ENCODE results near the gene CREG2. TPM values are rescaled to one million over a fixed set of nuclear protein-coding genes. Genes with fewer than 3 reads are reported as not detected.

Gene CREG2
- polyA plus RNA-seq, 1 donor from 2014 or later, result 1.2 TPM

GRCh38 chr2:101410746-101411145, 23.4 kb upstream of the CREG2 start:
- H3K27ac ChIP-seq (ENCODE audit: low read length), result no peak overlapping the region
- no peak overlapping the region for H3K9ac ChIP-seq (ENCODE audit: low read length)
- no peaks in the 10 kb centered on the region for H3F3A ChIP-seq (ENCODE audit: insufficient read depth, low read length, poor library complexity, severe bottlenecking)
- H3K27me3 ChIP-seq (ENCODE audit: insufficient read depth, low read depth, low read length), result no peaks in the 10 kb centered on the region
- H3K36me3 ChIP-seq (ENCODE audit: insufficient read depth, low read length), result no peaks in the 10 kb centered on the region
- no peaks in the 10 kb centered on the region for H3K79me2 ChIP-seq (replicated peaks; ENCODE audit: insufficient read depth, low read length)
- H3K9me3 ChIP-seq (ENCODE audit: low read length), result no peaks in the 10 kb centered on the region
- H4K20me1 ChIP-seq (ENCODE audit: insufficient read depth), result no peaks in the 10 kb centered on the region
- no peak overlapping the region for H3K4me3 ChIP-seq (ENCODE audit: low read length)
- no peaks in the 10 kb centered on the region for H3K9me2 ChIP-seq (ENCODE audit: insufficient read depth, low read length)
- H2AFZ ChIP-seq (ENCODE audit: low read depth, low read length), result no peak overlapping the region
- TF ChIP-seq CTCF (IDR thresholded peaks at IDR 0.05; ENCODE audit: poor library complexity, severe bottlenecking), result no peak
- no peak for TF ChIP-seq MXI1 (conservative IDR thresholded peaks at IDR 0.05; ENCODE audit: poor library complexity, severe bottlenecking)
- TF ChIP-seq TAF1 (IDR thresholded peaks at IDR 0.05; ENCODE audit: low read depth), result no peak
- no peak for TF ChIP-seq POLR2AphosphoS5 (IDR thresholded peaks at IDR 0.05)
- TF ChIP-seq EZH2 (IDR thresholded peaks at IDR 0.05; ENCODE audit: borderline replicate concordance, insufficient read depth, low read length, poor library complexity, severe bottlenecking), result no peak
- no peak for TF ChIP-seq RAD21 (conservative IDR thresholded peaks at IDR 0.05)
- no peak for TF ChIP-seq REST (IDR thresholded peaks at IDR 0.05; ENCODE audit: borderline replicate concordance)
- TF ChIP-seq SMC3 (conservative IDR thresholded peaks at IDR 0.05; ENCODE audit: poor library complexity), result no peak
- no peak for TF ChIP-seq EP300 (conservative IDR thresholded peaks at IDR 0.05; ENCODE audit: poor library complexity, severe bottlenecking)
- no peak overlapping the region for H3K4me2 ChIP-seq (ENCODE audit: low read length)

- Histone ChIP-seq H3K9me3 (ENCODE audit: low read length) (no peaks in the 10 kb centered on the region), H3F3A (ENCODE audit: insufficient read depth, low read length, poor library complexity, severe bottlenecking) (no peaks in the 10 kb centered on the region), H3K9ac (ENCODE audit: low read length) (no peak overlapping the region), H3K36me3 (ENCODE audit: insufficient read depth, low read length) (no peaks in the 10 kb centered on the region), H3K27ac (ENCODE audit: low read length) (no peak overlapping the region), H4K20me1 (ENCODE audit: insufficient read depth) (no peaks in the 10 kb centered on the region), H3K9me2 (ENCODE audit: insufficient read depth, low read length) (no peaks in the 10 kb centered on the region), H3K4me3 (ENCODE audit: low read length) (no peak overlapping the region), H2AFZ (ENCODE audit: low read depth, low read length) (no peak overlapping the region), H3K79me2 (replicated peaks; ENCODE audit: insufficient read depth, low read length) (no peaks in the 10 kb centered on the region), H3K27me3 (ENCODE audit: insufficient read depth, low read depth, low read length) (no peaks in the 10 kb centered on the region), H3K4me2 (ENCODE audit: low read length) (no peak overlapping the region)
- TF ChIP-seq EP300 (conservative IDR thresholded peaks at IDR 0.05; ENCODE audit: poor library complexity, severe bottlenecking) (no peak), POLR2AphosphoS5 (IDR thresholded peaks at IDR 0.05) (no peak), SMC3 (conservative IDR thresholded peaks at IDR 0.05; ENCODE audit: poor library complexity) (no peak), RAD21 (conservative IDR thresholded peaks at IDR 0.05) (no peak), TAF1 (IDR thresholded peaks at IDR 0.05; ENCODE audit: low read depth) (no peak), REST (IDR thresholded peaks at IDR 0.05; ENCODE audit: borderline replicate concordance) (no peak), EZH2 (IDR thresholded peaks at IDR 0.05; ENCODE audit: borderline replicate concordance, insufficient read depth, low read length, poor library complexity, severe bottlenecking) (no peak), CTCF (IDR thresholded peaks at IDR 0.05; ENCODE audit: poor library complexity, severe bottlenecking) (no peak), MXI1 (conservative IDR thresholded peaks at IDR 0.05; ENCODE audit: poor library complexity, severe bottlenecking) (no peak)
These were observed 22.8 kb upstream of the CREG2 start for GRCh38 chr2:101410114-101410513.

Measured in neural cell (in vitro differentiated cells).